ENCODE measurements around the gene EPGN. TPM values are rescaled to one million over a fixed set of nuclear protein-coding genes. Genes with fewer than 3 reads are reported as not detected.

Gene EPGN
- total and polyA plus RNA-seq, 8 donors, result 0.24 to 0.92 TPM; not detected in 6

- intact Hi-C loops (cut with DNase I), result no loop called here
- no peak for DNase-seq
- TF ChIP-seq CTCF (IDR thresholded peaks at IDR 0.05), result no peak
These were observed 42.2 kb upstream of the EPGN start for GRCh38 chr4:74266081-74266480.

GRCh38 chr4:74267998-74268606, 40.2 kb upstream of the EPGN start:
- no peaks in the 10 kb centered on the region for H3K27me3 ChIP-seq
- no peaks in the 10 kb centered on the region for H3K9me3 ChIP-seq
- H3K4me1 ChIP-seq, result no peaks in the 10 kb centered on the region
- ATAC-seq (peak; percentile 49), DNase-seq (no peak)
- intact Hi-C loops (cut with DNase I), result no loop called here
- no peak for TF ChIP-seq CTCF (IDR thresholded peaks at IDR 0.05)
- no peak overlapping the region for H3K4me3 ChIP-seq
- H3K27ac ChIP-seq, result no peak overlapping the region
- H3K36me3 ChIP-seq, result no peaks in the 10 kb centered on the region

More at GRCh38 chr4:74266081-74266480, 42.2 kb upstream of the EPGN start:
- Histone ChIP-seq H3K9me3 (no peaks in the 10 kb centered on the region), H3K27me3 (no peaks in the 10 kb centered on the region), H3K4me1 (no peaks in the 10 kb centered on the region), H3K4me3 (no peak overlapping the region), H3K36me3 (no peaks in the 10 kb centered on the region), H3K27ac (no peak overlapping the region)
- ATAC-seq, result no peak

DNA sequence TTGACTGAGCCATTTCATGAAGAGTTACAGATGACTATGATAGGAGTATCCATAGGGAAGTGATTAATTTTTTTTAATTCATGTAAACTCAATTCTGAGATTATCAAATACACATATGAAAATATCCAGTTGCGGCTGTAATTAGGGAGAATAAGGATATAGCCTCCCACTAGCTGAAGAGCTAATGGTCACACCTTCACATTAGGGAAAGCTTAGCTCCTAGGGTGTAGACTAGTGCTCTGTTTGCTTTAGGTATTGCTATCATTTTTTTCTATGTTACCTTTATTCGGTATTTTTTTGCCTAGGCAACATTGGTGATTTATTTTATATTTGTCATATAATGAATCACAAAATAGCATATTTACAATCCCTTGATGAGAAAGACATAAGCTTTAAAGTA, 39.6 kb upstream of the EPGN start:
- no peak for TF ChIP-seq CTCF (IDR thresholded peaks at IDR 0.05)
- intact Hi-C loops (cut with DNase I), result no loop called here
- no peaks in the 10 kb centered on the region for H3K4me1 ChIP-seq
- H3K4me3 ChIP-seq, result no peak overlapping the region
- no peak overlapping the region for H3K27ac ChIP-seq
- no peaks in the 10 kb centered on the region for H3K36me3 ChIP-seq
- ATAC-seq (no peak), DNase-seq (no peak)
- H3K27me3 ChIP-seq, result no peaks in the 10 kb centered on the region
- no peaks in the 10 kb centered on the region for H3K9me3 ChIP-seq

DNA sequence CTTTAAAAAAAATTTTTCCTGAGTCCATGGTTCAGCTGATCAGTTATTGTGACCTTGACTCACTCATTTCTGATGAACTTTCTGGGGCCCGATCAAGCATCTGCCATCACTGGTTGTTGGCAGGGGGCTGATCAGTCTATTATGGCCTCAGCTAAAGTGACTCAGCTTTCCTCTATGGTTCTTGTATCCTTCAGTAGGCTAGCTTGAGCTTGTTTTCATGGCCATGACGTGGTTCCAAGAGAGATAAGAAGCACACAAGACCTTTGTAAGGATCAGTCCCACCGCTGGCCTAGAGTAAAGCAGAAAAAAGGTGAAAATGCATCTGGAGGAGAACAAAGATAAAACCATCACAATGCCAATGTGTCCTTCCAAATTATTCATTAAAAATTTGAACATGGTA, 29.8 kb upstream of the EPGN start:
- Histone ChIP-seq H3K27ac (no peak overlapping the region), H3K27me3 (no peaks in the 10 kb centered on the region), H3K4me3 (no peak overlapping the region), H3K4me1 (no peaks in the 10 kb centered on the region), H3K36me3 (no peaks in the 10 kb centered on the region), H3K9me3 (no peaks in the 10 kb centered on the region)
- DNase-seq (no peak), ATAC-seq (no peak)
- intact Hi-C loops (cut with DNase I), result no loop called here
- no peak for TF ChIP-seq CTCF (IDR thresholded peaks at IDR 0.05)

GRCh38 chr4:74279716-74280115, 28.6 kb upstream of the EPGN start:
- Histone ChIP-seq H3K4me1 (no peaks in the 10 kb centered on the region), H3K9me3 (no peaks in the 10 kb centered on the region), H3K27ac (no peak overlapping the region), H3K36me3 (no peaks in the 10 kb centered on the region), H3K4me3 (no peak overlapping the region), H3K27me3 (no peaks in the 10 kb centered on the region)
- ATAC-seq (no peak), DNase-seq (no peak)
- TF ChIP-seq CTCF (IDR thresholded peaks at IDR 0.05), result no peak
- intact Hi-C loops (cut with DNase I), result no loop called here

All from left lung (tissue), 10 donors.